ENCODE results near the gene CSNK1D. TPM values are rescaled to one million over a fixed set of nuclear protein-coding genes. Genes with fewer than 3 reads are reported as not detected.

CSNK1D gene
- total and polyA plus RNA-seq, 10 of the 15 experiments (the other 5 are each of a cell fraction or from before 2014, with no cell fraction given) = 5.7 to 105 (median 58.1) TPM

DNA sequence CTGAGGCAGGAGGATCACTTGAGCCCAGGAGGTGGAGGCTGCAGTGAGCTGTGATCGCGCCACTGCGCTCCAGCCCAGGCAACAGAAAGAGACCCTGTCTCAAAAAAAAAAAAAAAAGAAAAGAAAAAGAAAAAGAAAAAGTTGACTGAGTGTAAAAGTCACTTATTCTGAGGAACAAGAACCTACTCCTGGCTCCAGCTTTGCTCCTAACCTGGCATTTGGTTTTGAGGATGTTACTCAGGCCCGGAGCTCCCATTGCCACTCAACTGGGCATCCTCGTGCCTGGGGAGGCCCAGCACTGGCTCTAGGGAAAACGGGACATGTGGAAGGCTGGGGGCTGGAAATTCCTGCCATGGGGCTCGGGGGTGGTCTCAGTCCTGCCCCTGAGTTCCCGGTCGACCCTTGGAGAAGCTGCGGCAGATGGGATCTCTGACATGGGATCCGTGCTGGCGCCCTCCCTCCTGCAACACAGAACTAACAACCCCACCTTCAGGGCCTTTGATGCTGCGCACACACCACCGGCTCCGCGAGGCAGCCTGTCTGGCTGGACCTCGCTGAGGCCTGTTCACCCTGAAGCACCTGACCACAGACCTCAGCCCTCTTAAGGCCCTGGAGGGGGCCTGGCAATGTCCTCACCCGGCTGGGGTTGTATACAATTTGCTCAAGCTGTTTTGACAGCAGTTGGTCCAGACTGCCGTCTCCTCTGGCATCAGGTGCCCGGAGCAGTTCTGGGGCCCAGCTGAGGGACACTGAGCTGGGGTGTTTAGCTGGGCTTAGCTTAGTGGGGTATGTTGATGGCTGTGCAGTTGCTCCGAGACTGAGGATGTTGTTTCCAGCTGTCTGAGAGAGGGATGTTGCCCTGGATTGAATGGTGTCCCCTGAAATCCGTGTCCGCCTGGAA, 31.6 kb upstream of the CSNK1D start:
- Histone ChIP-seq H3K27me3 (replicated peaks in 1 of 2; ENCODE audit: control insufficient read depth in 2 of 2, insufficient read depth in 2 of 2, low read length in 1 of 2) (no peaks in the 10 kb centered on the region; a peak in 2 of 4 replicates), H3K36me3 (ENCODE audit: control insufficient read depth in 2 of 2, insufficient read depth in 2 of 2, low read length in 1 of 2) (no peaks in the 10 kb centered on the region), H3K4me1 (ENCODE audit: control insufficient read depth, insufficient read depth, low read length) (peaks cover 29% of the 10 kb centered on the region), H3K79me2 (ENCODE audit: control insufficient read depth, insufficient read depth, low read length) (no peaks in the 10 kb centered on the region), H2AFZ (ENCODE audit: control insufficient read depth, low read depth, low read length) (no peak overlapping the region), H3K4me2 (ENCODE audit: control insufficient read depth, insufficient read depth) (no peak overlapping the region), H3K9ac (ENCODE audit: control insufficient read depth, insufficient read depth, low read length) (no peak overlapping the region), H3K27ac (ENCODE audit: control insufficient read depth, insufficient read depth) (no peak overlapping the region), H4K20me1 (ENCODE audit: control insufficient read depth, insufficient read depth) (no peaks in the 10 kb centered on the region), H3K9me3 (replicated peaks; ENCODE audit: control insufficient read depth, insufficient read depth, low read length) (no peaks in the 10 kb centered on the region), H3K4me3 (no peak overlapping the region)
- ChIA-PET SMC1A (ENCODE audit: uncharacterized antibody, unreplicated experiment) (interaction anchor here (0.6 to 1.9 kb wide), 3 partner anchors 43 to 99 kb away, joined by 3 to 5 read pairs (median 5); no protein-coding TSS in a partner anchor), RAD21 (ENCODE audit: unreplicated experiment) (interaction anchor here (7.9 kb wide), 1 partner anchor 18 kb away, joined by 77 read pairs; no protein-coding TSS in a partner anchor), CTCF (interaction anchor here (0.6 to 1.2 kb wide), 4 partner anchors 12 to 70 kb away, joined by 3 read pairs; partner anchors contain the start of gene CD7), POLR2A (interaction anchor here (0.6 to 3.0 kb wide), 3 partner anchors 8 to 789 kb away, joined by 4 to 10 read pairs (median 4); no protein-coding TSS in a partner anchor)
- DNase-seq (ENCODE audit: low read depth, low spot score) (no peak), ATAC-seq (no peak), FAIRE-seq (no peak)
- intact Hi-C loops (cut with micrococcal nuclease; ENCODE audit: unreplicated experiment) = no loop called here
- 66% methylated on average over 20 of the region's 23 CpGs for WGBS (ENCODE audit: insufficient coverage, insufficient replicate concordance, low lambda C conversion rate, missing lambda C conversion rate)
- TF ChIP-seq, protein P1, sequence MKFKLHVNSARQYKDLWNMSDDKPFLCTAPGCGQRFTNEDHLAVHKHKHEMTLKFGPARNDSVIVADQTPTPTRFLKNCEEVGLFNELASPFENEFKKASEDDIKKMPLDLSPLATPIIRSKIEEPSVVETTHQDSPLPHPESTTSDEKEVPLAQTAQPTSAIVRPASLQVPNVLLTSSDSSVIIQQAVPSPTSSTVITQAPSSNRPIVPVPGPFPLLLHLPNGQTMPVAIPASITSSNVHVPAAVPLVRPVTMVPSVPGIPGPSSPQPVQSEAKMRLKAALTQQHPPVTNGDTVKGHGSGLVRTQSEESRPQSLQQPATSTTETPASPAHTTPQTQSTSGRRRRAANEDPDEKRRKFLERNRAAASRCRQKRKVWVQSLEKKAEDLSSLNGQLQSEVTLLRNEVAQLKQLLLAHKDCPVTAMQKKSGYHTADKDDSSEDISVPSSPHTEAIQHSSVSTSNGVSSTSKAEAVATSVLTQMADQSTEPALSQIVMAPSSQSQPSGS (IDR thresholded peaks at IDR 0.05; ENCODE audit: low read length) = no peak
- TF ChIP-seq NRF1 (conservative IDR thresholded peaks at IDR 0.05; ENCODE audit: low read depth, low read length) (no peak), ATF7 (IDR thresholded peaks at IDR 0.05; ENCODE audit: low read depth) (no peak), FOS (IDR thresholded peaks at IDR 0.05; ENCODE audit: borderline replicate concordance, extremely low read depth, insufficient read length) (no peak), GABPA (IDR thresholded peaks at IDR 0.05; ENCODE audit: low read depth) (no peak)
- in situ Hi-C loops (cut with MboI) = no loop called here
- no TSS peak for BruUV-seq (replicated peaks)

Measured in GM12878 (cell line).